Loucy (cell line): ENCODE data around the gene CUEDC1.

Experiments
- EZH2phosphoT487 ChIP-seq: fragments of 200-600 bp; IDR thresholded peaks from 2 replicates; pipeline ENCODE4 v1.6.1; 2018; ENCODE audit warnings: antibody characterized with exemption, mild to moderate bottlenecking, moderate library complexity, borderline replicate concordance
- TF ChIP-seq, protein P1 (sequence below): fragments of 200-600 bp; sonication (generic); conservative IDR thresholded peaks from 2 replicates; pipeline ENCODE4 v1.5.1; 2014; ENCODE audit warnings: mild to moderate bottlenecking, antibody characterized with exemption, low read length

DNA sequence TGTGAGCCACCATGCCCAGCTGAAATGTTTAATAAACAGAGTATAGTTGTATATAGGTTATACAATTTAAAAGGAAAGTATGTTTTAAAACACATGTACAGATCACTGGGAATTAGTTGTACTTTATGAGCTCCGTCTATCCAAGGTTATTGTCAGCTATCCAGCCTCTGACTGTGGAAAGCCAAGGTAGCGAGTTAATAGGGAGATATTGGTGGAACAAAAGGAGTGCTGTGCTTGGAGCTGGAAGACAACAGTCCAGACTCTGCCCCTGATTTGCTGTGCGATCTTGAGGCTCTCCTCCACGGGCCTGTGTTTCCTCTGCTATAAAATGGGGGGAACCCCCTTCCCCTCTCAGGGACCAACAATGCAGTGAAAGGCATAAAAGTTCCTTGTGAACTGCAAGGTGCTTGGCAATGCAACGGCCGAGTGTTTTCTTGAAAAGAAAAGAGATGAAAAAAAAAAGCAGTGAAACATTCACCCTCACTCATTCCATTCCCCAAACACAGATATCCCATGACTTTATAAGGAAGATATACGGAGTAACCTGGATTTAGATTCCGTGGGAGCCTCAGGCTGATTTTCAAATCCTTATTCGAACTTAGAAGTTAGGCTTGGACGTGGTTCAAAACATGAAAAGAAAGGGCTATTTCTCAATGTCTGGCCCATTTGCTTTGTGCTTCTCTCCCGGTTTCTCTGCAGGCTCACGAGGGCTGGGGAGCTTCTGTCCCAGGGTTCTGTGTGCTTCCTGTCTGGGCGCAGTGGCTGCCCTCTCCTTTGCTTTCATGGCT is 34.1 kb downstream of the CUEDC1 start:
- TF ChIP-seq, protein P1, sequence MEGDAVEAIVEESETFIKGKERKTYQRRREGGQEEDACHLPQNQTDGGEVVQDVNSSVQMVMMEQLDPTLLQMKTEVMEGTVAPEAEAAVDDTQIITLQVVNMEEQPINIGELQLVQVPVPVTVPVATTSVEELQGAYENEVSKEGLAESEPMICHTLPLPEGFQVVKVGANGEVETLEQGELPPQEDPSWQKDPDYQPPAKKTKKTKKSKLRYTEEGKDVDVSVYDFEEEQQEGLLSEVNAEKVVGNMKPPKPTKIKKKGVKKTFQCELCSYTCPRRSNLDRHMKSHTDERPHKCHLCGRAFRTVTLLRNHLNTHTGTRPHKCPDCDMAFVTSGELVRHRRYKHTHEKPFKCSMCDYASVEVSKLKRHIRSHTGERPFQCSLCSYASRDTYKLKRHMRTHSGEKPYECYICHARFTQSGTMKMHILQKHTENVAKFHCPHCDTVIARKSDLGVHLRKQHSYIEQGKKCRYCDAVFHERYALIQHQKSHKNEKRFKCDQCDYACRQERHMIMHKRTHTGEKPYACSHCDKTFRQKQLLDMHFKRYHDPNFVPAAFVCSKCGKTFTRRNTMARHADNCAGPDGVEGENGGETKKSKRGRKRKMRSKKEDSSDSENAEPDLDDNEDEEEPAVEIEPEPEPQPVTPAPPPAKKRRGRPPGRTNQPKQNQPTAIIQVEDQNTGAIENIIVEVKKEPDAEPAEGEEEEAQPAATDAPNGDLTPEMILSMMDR: no peak
- no peak for TF ChIP-seq EZH2phosphoT487
